ENCODE data around the gene INAFM2.

Gene INAFM2

DNA sequence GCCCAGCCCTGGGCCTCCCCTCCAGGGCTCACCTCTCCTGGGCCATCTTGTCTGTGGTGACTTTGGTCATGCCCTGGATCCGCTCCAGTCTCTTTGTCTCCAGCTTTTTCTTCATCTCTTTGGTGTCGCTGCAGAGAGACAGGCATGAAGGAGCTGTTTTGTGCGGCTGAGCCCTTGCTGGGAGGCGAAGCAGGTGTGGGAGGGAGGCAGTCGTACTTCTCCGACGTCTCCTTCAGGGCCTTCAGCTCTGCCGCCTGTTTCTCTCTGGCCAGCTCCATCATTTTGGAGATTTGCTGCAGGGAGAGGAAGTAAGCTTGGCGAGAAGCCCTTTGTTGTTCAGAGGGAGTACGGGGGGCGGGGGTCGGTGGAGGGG, 33.0 kb upstream of the INAFM2 start:
- CTCF ChIA-PET, result interaction anchor here (0.7 to 17.3 kb wide), 13 partner anchors 9 to 186 kb away, joined by 3 to 287 read pairs (median 5); partner anchors contain the start of genes INAFM2 and PLCB2

DNA sequence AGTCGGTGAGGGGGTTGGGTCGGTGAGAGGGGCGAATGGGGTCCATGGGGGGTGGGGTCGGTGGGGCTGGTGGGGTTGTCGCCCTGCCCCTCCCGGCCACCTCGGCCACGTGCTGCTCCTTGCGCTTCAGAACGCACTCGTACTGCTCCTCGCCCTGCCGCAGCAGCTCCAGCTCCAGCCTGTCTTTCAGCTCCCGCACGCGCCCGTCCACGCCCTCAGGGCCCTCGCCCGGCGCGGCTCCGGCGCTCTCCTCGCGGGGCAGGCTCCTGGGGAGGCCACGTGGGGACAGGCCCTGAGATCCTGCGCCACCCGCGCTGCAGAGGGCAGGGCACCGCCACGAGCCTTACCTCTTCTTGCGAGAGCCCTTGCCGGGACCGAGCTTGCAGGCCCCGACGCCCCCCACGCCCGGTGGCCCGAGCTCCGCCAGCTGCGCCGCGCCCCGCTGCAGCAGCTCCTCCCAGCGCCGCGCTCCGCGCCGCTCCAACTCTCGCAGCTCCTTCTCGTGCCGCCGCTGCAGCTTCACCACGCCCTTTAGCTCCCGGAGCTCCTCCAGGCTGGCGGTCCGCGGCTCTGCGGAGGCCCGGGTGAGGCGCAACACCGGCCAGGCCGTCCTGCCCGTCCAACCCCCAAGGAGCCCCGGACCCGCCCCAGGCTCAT, 32.4 kb upstream of the INAFM2 start:
- H3K4me3 ChIP-seq (ENCODE audit: low read depth, low read length), result peak overlapping the region; percentile 45
- POLR2A ChIA-PET, result interaction anchor here (0.6 kb wide), 1 partner anchor 705 kb away, joined by 3 read pairs; no protein-coding TSS in a partner anchor
- DNase-seq (ENCODE audit: low read depth, low spot score), result no peak
- CTCF ChIA-PET, result interaction anchor here (0.7 to 17.3 kb wide), 13 partner anchors 8 to 131 kb away, joined by 3 to 287 read pairs (median 5); partner anchors contain the start of genes ANKRD63, INAFM2 and PLCB2
- TF ChIP-seq, protein P1, sequence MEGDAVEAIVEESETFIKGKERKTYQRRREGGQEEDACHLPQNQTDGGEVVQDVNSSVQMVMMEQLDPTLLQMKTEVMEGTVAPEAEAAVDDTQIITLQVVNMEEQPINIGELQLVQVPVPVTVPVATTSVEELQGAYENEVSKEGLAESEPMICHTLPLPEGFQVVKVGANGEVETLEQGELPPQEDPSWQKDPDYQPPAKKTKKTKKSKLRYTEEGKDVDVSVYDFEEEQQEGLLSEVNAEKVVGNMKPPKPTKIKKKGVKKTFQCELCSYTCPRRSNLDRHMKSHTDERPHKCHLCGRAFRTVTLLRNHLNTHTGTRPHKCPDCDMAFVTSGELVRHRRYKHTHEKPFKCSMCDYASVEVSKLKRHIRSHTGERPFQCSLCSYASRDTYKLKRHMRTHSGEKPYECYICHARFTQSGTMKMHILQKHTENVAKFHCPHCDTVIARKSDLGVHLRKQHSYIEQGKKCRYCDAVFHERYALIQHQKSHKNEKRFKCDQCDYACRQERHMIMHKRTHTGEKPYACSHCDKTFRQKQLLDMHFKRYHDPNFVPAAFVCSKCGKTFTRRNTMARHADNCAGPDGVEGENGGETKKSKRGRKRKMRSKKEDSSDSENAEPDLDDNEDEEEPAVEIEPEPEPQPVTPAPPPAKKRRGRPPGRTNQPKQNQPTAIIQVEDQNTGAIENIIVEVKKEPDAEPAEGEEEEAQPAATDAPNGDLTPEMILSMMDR (IDR thresholded peaks at IDR 0.05; ENCODE audit: insufficient read depth, low read length, missing control alignments), result no peak

More for the DNA sequence above, 33.0 kb upstream of the INAFM2 start:
- POLR2A ChIA-PET, result interaction anchor here (0.6 kb wide), 1 partner anchor 705 kb away, joined by 3 read pairs; no protein-coding TSS in a partner anchor
- no peak overlapping the region for H3K4me3 ChIP-seq (ENCODE audit: low read depth, low read length)
- TF ChIP-seq, protein P1 (IDR thresholded peaks at IDR 0.05; ENCODE audit: insufficient read depth, low read length, missing control alignments), result no peak
- DNase-seq (ENCODE audit: low read depth, low spot score), result no peak

DNA sequence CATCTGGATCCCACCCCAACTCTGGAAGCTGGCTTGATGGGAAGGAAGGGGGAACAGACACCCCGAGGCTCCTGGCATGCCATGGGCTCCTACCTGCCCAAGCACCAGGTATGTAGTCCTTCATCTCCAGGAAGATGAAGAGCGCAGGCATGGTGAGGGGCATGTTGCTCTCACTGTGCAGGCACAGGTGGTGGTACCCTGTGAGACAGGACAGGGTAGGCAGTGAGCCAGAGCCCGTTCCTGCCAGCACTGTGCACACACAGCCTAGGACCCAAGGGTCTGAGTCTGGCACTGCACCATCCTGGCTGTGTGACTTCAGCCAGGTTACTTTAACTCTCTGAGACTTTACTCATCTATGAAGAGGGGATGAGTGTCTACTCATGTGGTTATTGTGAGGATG, 31.2 kb upstream of the INAFM2 start:
- ChIA-PET POLR2A (no interaction called here), CTCF (interaction anchor here (0.8 to 17.3 kb wide), 7 partner anchors 9 to 131 kb away, joined by 3 to 287 read pairs (median 8); partner anchors contain the start of genes INAFM2 and PLCB2)
- TF ChIP-seq, protein P1 (IDR thresholded peaks at IDR 0.05; ENCODE audit: insufficient read depth, low read length, missing control alignments), result no peak
- DNase-seq (ENCODE audit: low read depth, low spot score), result no peak
- H3K4me3 ChIP-seq (ENCODE audit: low read depth, low read length), result no peak overlapping the region

DNA sequence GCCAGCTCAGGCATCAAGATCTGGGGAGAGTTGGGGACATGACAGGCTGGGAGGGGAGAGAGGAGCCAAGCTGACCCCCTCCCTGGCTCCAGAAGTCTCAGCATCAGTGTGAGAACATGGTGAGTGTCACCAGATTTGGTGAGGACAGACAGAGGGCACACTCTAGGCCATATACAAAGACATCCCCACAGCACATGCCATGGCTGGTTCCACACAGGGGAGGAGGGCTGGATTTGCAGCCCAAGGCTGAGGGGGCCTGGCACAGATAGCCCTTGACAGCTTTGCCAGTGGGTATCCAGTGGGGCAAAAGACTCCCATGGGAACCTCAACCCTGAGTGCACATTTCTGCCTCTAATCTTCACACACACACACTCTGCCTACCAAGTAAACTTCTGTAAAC, 30.5 kb upstream of the INAFM2 start:
- ChIA-PET CTCF (interaction anchor here (0.6 to 17.3 kb wide), 7 partner anchors 8 to 75 kb away, joined by 3 to 287 read pairs (median 5); partner anchors contain the start of genes INAFM2 and PLCB2), POLR2A (no interaction called here)
- H3K4me3 ChIP-seq (ENCODE audit: low read depth, low read length), result no peak overlapping the region
- no peak for DNase-seq (ENCODE audit: low read depth, low spot score)
- TF ChIP-seq, protein P1 (IDR thresholded peaks at IDR 0.05; ENCODE audit: insufficient read depth, low read length, missing control alignments), result no peak

DNA sequence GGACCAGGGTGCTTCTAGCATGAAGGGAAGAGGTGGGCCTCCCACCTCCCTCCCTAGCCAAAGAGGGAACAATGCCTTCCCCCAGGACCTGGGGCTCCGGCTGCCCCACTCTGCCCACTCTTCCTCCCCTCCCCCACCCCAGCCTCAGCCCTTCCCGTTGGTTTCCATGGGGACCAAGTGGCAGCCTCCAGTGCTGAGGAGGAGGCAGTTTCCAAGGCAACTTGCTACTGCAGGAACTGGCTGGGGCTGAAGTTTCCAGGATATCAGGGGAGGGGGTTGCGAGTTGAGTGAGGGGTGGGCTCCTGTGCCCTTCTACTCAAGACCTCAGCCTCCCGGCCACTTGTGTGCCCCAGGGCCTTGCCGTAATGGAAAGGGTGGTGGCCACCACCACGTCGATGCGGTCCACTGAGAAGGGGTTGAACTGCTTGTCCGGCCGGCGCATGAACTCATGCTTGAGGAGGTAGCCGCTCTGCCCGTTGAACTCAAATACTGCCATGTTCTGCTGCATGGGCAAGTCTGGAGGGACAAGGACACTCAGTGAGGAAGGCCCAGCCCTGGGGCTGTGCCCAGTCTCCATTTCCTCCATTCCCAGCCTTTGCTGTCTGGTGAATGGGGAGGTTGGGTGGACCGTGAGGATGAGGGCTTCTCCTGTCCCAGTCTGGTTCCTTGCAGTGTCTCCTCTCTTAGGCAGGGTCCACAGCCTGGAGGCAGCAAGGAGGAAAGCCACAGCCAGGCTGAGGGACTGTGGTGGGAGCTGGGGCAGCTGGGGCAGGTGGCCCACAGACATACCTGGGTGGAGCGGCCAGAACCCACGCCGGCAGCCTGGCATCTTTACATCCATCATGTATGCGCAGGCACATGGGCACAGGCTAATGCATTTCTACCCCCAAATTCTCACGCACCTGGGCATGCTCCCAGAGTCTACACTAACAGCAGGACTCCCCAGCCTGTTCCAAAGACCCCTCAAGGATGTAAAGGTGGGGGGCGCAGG, 29.3 kb upstream of the INAFM2 start:
- ChIA-PET POLR2A (no interaction called here), CTCF (interaction anchor here (1.7 to 17.3 kb wide), 3 partner anchors 18 to 77 kb away, joined by 5 to 287 read pairs (median 211); partner anchors contain the start of genes INAFM2 and PLCB2)
- no peak overlapping the region for H3K4me3 ChIP-seq (ENCODE audit: low read depth, low read length)

More for the DNA sequence above, 29.3 kb upstream of the INAFM2 start:
- DNase-seq (ENCODE audit: low read depth, low spot score), result no peak
- TF ChIP-seq, protein P1 (IDR thresholded peaks at IDR 0.05; ENCODE audit: insufficient read depth, low read length, missing control alignments), result no peak
